CD4-positive, alpha-beta memory T cell (primary cell): ENCODE results near the gene ABI1. TPM values are rescaled to one million over a fixed set of nuclear protein-coding genes. Genes with fewer than 3 reads are reported as not detected.

Experiments used
- CTCF ChIA-PET: fragments of 350-600 bp; sonication (Branson Sonifier 250); formaldehyde crosslinking; loops from one replicate; lab custom pipeline; 2021; ENCODE audit warnings: inconsistent platforms; ENCODE audit not compliant: partially characterized antibody; lab: Charles Lee
- POLR2A ChIA-PET: fragments of 350-600 bp; sonication (Branson Sonifier 250); formaldehyde crosslinking; loops from one replicate; lab custom pipeline; 2021; ENCODE audit not compliant: partially characterized antibody; lab: Charles Lee
- DNase-seq, 5 donors: peaks; one replicate each; pipeline versions ENCODE4 v3.0.0 to v3.0.0-alpha.2; 2020 to 2022; ENCODE audit warnings: mixed read lengths in 1 of 5
- H3K27ac ChIP-seq: one replicate; pipeline ENCODE4 v1.7.0; 2013; ENCODE audit warnings: low read depth, low read length
- H3K27me3 ChIP-seq: 2 replicates; pipeline ENCODE4 v1.7.0; 2013; ENCODE audit warnings: mild to moderate bottlenecking, low read length, moderate library complexity; ENCODE audit not compliant: insufficient read depth
- H3K36me3 ChIP-seq: 2 replicates; pipeline ENCODE4 v1.7.0; 2013; ENCODE audit warnings: mild to moderate bottlenecking, low read length, moderate library complexity; ENCODE audit not compliant: insufficient read depth
- H3K4me1 ChIP-seq: 2 replicates; pipeline ENCODE4 v1.7.0; 2013; ENCODE audit warnings: mild to moderate bottlenecking, low read length, moderate library complexity; ENCODE audit not compliant: insufficient read depth
- H3K4me3 ChIP-seq, 2 donors: one replicate each; pipeline ENCODE4 v1.7.0; 2013; ENCODE audit warnings: low read length in 2 of 2, mild to moderate bottlenecking in 1 of 2
- H3K9me3 ChIP-seq, 2 donors: one replicate each; pipeline ENCODE4 v1.7.0; 2013; ENCODE audit warnings: low read length in 2 of 2, control low read depth in 1 of 2; ENCODE audit not compliant: control insufficient read depth in 1 of 2
- H3K27ac Mint-ChIP-seq, 7 donors: one replicate each; pipeline ENCODE4 v1.8.0; 2020 to 2021; ENCODE audit warnings: mixed read lengths in 7 of 7, mild to moderate bottlenecking in 6 of 7, inconsistent platforms in 3 of 7, moderate library complexity in 3 of 7
- H3K27me3 Mint-ChIP-seq, 2 donors: one replicate each; pipeline ENCODE4 v1.8.0; 2020 to 2021; ENCODE audit warnings: mixed read lengths in 2 of 2
- H3K36me3 Mint-ChIP-seq, 2 donors: one replicate each; pipeline ENCODE4 v1.8.0; 2020 to 2021; ENCODE audit warnings: mixed read lengths in 2 of 2, inconsistent platforms in 1 of 2, mild to moderate bottlenecking in 1 of 2
- H3K4me1 Mint-ChIP-seq, 4 donors: one replicate each; pipeline ENCODE4 v1.8.0; 2020 to 2021; ENCODE audit warnings: mixed read lengths in 4 of 4, mild to moderate bottlenecking in 1 of 4
- H3K4me3 Mint-ChIP-seq, 8 donors: one replicate each; pipeline ENCODE4 v1.8.0; 2020 to 2021; ENCODE audit warnings: mixed read lengths in 8 of 8, mild to moderate bottlenecking in 7 of 8, moderate library complexity in 6 of 8, inconsistent platforms in 3 of 8
- H3K9me3 Mint-ChIP-seq, 8 donors: one replicate each; pipeline ENCODE4 v1.8.0; 2020 to 2021; ENCODE audit warnings: mixed read lengths in 8 of 8, mild to moderate bottlenecking in 5 of 8, inconsistent platforms in 3 of 8, moderate library complexity in 1 of 8
- intact Hi-C: fragments of 100-400 bp; cut with micrococcal nuclease; formaldehyde crosslinking; loops from one replicate; pipeline ENCODE4 v1.15.1; 2023
- polyA plus RNA-seq, 2 donors: library from polyadenylated mRNA; unstranded; fragments of 300-500 nt; fragmentation: Illumina TruSeq; gene quantifications; one replicate each; pipeline ENCODE4 v1.2.3, GENCODE V29; 2021
- total RNA-seq, 2 experiments: library from RNA; stranded (reverse); gene quantifications; one replicate each; pipeline ENCODE4 v1.2.3, GENCODE V29; 2021

Gene ABI1
- total and polyA plus RNA-seq, 4 experiments from 2014 or later, result 62.2 to 87.6 (median 71.4) TPM

DNA sequence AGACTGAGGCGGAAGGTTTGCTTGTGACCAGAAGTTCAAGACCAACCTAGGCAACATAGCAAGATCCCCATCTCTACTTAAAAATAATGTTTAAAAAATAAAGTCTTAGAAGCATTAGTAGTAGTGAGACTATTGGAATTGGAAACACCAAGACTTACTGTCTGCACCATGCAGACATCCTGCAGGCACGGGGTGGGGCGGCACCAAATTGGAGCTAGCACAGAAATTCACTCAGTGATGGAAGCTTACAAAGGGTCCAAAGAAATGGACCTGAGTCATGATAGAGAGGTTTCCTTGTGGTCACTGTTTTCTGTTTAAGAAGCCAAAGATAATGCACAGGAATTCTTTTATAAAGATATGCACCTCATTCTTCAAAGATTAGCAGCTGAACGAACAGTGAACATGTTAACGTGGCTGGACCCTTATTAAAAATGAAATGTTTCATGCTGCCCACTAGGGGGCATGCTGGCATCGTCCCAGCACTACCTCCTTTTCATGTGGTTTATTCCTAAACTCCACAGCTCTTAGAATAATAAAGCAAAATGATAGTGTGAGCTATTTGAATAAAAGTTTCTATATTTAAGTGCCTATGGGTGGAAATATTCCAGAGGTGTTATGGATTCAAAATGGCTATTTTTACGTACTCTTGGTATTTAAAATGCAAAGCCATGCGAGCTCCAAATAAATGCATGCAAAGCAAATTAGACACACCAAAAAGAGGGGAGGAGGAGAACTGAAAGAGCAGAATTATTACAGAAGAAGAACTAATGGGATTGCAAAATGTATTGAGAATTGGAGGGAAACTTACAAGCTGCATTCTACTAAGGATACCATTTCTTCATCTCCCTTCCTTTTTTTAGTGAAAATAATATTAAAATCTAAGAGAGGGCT, 134.7 kb downstream of the ABI1 start:
- peaks cover 24 to 27% of the 10 kb centered on the region in 2 donors for H3K36me3 Mint-ChIP-seq
- Histone ChIP-seq H3K4me3 (no peak overlapping the region), H3K36me3 (peaks cover 3% of the 10 kb centered on the region), H3K27me3 (no peaks in the 10 kb centered on the region), H3K9me3 (no peaks in the 10 kb centered on the region), H3K4me1 (peaks cover 11% of the 10 kb centered on the region), H3K27ac (no peak overlapping the region)
- ChIA-PET POLR2A (interaction anchor here (0.9 to 2.1 kb wide), 8 partner anchors 9 to 391 kb away, joined by 3 to 13 read pairs (median 4); partner anchors contain the start of gene ABI1), CTCF (interaction anchor here (0.6 to 8.8 kb wide), 47 partner anchors 9 to 1821 kb away, joined by 3 to 249 read pairs (median 4); partner anchors contain the start of genes ABI1, MASTL, PDSS1 and RAB18)
- DNase-seq, result peak in 4 of 5 donors; percentile 48 to 53 (median 50)
- H3K9me3 Mint-ChIP-seq, result no peaks in the 10 kb centered on the region
- intact Hi-C loops, result loop anchor here (1.0 to 5.0 kb wide), 5 partner anchors 44 to 635 kb away; no protein-coding TSS in a partner anchor
- H3K4me1 Mint-ChIP-seq, result peaks cover 8 to 14% (median 11%) of the 10 kb centered on the region in 4 donors
- no peak overlapping the region for H3K4me3 Mint-ChIP-seq
- H3K27ac Mint-ChIP-seq, result peak overlapping the region in 2 of 7 donors; percentile 2 to 23
- H3K27me3 Mint-ChIP-seq, result no peaks in the 10 kb centered on the region

DNA sequence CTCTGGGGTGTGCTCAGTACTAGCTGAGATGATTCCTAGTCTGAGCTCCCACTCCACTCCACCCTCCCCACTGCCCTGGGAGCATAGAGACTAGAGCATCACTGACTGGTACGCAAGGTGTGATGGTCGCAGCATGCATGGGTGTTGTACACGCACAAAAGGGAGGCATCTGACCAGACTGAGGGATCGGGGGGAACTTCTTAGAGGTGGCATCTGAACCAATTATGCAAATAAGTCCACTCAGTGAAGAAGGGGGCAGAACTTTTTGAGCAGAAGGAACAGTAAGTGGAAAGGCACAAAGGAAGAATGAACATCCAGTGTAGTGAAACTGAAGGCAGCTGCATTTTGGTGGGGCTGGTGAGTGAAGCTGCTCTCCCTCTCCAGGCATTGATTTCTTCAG, 137.7 kb downstream of the ABI1 start:
- CTCF ChIA-PET, result interaction anchor here (1.0 to 8.8 kb wide), 2 partner anchors 58 to 159 kb away, joined by 3 to 249 read pairs; no protein-coding TSS in a partner anchor
- Mint-ChIP-seq H3K27me3 (no peaks in the 10 kb centered on the region), H3K4me1 (peaks cover 8 to 14% (median 11%) of the 10 kb centered on the region in 4 donors), H3K9me3 (no peaks in the 10 kb centered on the region), H3K27ac (peak overlapping the region in 4 of 7 donors; percentile 53 to 67 (median 64)), H3K4me3 (no peak overlapping the region), H3K36me3 (peaks cover 25 to 32% of the 10 kb centered on the region in 2 donors)
- Histone ChIP-seq H3K4me1 (peaks cover 16% of the 10 kb centered on the region), H3K27ac (no peak overlapping the region), H3K9me3 (no peaks in the 10 kb centered on the region), H3K36me3 (peaks cover 3% of the 10 kb centered on the region), H3K27me3 (no peaks in the 10 kb centered on the region), H3K4me3 (no peak overlapping the region)
- DNase-seq, result no peak
- POLR2A ChIA-PET, result interaction anchor here (3.7 kb wide), 1 partner anchor 26 kb away, joined by 13 read pairs; the partner anchor contains the start of gene PDSS1
- intact Hi-C loops, result no loop called here

DNA sequence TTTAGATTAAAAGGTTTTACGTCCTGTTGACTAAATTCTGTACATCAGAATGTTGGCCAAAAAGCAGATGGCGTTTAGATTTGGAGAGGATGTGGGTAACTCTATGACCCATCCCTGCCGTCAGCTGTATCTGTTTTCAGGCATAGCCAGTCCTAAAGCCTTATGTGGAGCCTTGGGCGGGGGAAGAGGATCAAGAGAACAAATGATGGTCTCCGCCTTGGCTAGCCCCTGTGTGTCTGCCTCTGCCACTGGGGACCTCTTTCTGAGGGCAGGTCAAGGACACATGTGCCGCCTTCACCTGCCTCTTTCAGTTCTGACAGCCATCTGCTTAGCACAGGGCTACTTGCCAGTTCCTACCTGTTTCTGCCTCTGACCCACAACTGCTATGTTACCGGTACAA, 139.2 kb downstream of the ABI1 start:
- Histone ChIP-seq H3K27me3 (no peaks in the 10 kb centered on the region), H3K36me3 (peaks cover 3% of the 10 kb centered on the region), H3K9me3 (no peaks in the 10 kb centered on the region), H3K4me3 (peak overlapping the region in 1 of 2 donors; percentile 7), H3K27ac (peak overlapping the region; percentile 28), H3K4me1 (peaks cover 16% of the 10 kb centered on the region)
- Mint-ChIP-seq H3K4me1 (peaks cover 8 to 14% (median 11%) of the 10 kb centered on the region in 4 donors), H3K36me3 (peaks cover 20 to 28% of the 10 kb centered on the region in 2 donors), H3K4me3 (peak overlapping the region in 7 of 8 donors; percentile 19 to 70 (median 53)), H3K27ac (peak overlapping the region; percentile 88 to 97 (median 94)), H3K27me3 (no peaks in the 10 kb centered on the region), H3K9me3 (no peaks in the 10 kb centered on the region)
- intact Hi-C loops, result no loop called here
- ChIA-PET CTCF (interaction anchor here (8.8 kb wide), 1 partner anchor 161 kb away, joined by 249 read pairs; no protein-coding TSS in a partner anchor), POLR2A (interaction anchor here (3.7 kb wide), 1 partner anchor 24 kb away, joined by 13 read pairs; the partner anchor contains the start of gene PDSS1)
- DNase-seq, result peak; percentile 64 to 82 (median 68)

DNA sequence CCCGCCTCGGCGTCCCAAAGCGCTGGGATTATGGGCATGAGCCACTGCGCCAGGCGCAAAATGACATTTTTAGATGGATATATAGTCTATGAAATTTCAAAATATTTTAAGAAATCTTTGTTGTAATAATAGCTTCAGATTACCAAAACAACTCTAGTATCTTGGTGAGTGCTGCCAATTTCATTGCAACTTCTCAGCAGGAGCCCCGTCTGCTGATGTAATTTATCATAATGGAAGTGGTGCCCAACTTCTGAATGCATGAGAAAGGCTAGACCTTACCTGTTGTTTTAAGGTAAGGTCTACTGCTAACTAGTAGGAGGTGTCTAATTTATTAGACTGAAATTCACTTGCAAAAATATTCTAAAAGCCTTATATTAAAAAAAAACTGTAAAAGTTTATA, 143.3 kb downstream of the ABI1 start:
- H3K9me3 ChIP-seq, result no peaks in the 10 kb centered on the region
- CTCF ChIA-PET, result interaction anchor here (0.7 to 5.2 kb wide), 2 partner anchors 10 to 13 kb away, joined by 3 to 26 read pairs; no protein-coding TSS in a partner anchor
- intact Hi-C loops, result no loop called here
- no peak overlapping the region for H3K27ac ChIP-seq
- DNase-seq, result no peak
- Mint-ChIP-seq H3K27ac (no peak overlapping the region), H3K4me1 (peaks cover 6 to 9% (median 8%) of the 10 kb centered on the region in 4 donors), H3K36me3 (peaks cover 16 to 29% of the 10 kb centered on the region in 2 donors), H3K4me3 (no peak overlapping the region), H3K27me3 (no peaks in the 10 kb centered on the region), H3K9me3 (no peaks in the 10 kb centered on the region)
- POLR2A ChIA-PET, result interaction anchor here (1.1 kb wide), 1 partner anchor 9 kb away, joined by 3 read pairs; no protein-coding TSS in a partner anchor
- peaks cover 16% of the 10 kb centered on the region for H3K4me1 ChIP-seq
- no peaks in the 10 kb centered on the region for H3K27me3 ChIP-seq
- H3K4me3 ChIP-seq, result no peak overlapping the region
- no peaks in the 10 kb centered on the region for H3K36me3 ChIP-seq

DNA sequence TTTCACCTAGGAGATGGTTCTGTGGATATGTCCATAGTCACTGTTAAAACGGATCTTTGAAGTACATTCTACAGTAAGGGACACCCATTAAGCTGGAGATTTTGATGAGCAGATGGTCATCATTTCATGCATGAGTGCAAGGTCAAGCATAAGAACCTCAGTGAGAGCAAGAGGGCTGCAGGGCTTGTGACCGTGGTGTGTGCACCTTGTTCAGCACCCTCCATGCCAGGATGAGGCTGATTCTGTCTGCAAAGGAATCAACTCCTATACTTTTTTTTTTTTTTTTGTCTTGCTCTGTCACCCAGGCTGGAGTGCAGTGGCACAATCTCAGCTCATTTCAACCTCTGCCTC, 145.6 kb downstream of the ABI1 start:
- Histone ChIP-seq H3K27ac (no peak overlapping the region), H3K4me3 (no peak overlapping the region), H3K36me3 (no peaks in the 10 kb centered on the region), H3K4me1 (no peaks in the 10 kb centered on the region), H3K27me3 (no peaks in the 10 kb centered on the region), H3K9me3 (no peaks in the 10 kb centered on the region)
- H3K36me3 Mint-ChIP-seq, result peaks cover 16 to 25% of the 10 kb centered on the region in 2 donors
- H3K4me1 Mint-ChIP-seq, result no peaks in the 10 kb centered on the region
- no peaks in the 10 kb centered on the region for H3K9me3 Mint-ChIP-seq
- DNase-seq, result no peak
- CTCF ChIA-PET, result interaction anchor here (1.3 to 5.2 kb wide), 3 partner anchors 12 to 380 kb away, joined by 3 to 26 read pairs (median 7); no protein-coding TSS in a partner anchor
- H3K4me3 Mint-ChIP-seq, result no peak overlapping the region
- POLR2A ChIA-PET, result no interaction called here
- no peaks in the 10 kb centered on the region for H3K27me3 Mint-ChIP-seq
- intact Hi-C loops, result no loop called here
- no peak overlapping the region for H3K27ac Mint-ChIP-seq

DNA sequence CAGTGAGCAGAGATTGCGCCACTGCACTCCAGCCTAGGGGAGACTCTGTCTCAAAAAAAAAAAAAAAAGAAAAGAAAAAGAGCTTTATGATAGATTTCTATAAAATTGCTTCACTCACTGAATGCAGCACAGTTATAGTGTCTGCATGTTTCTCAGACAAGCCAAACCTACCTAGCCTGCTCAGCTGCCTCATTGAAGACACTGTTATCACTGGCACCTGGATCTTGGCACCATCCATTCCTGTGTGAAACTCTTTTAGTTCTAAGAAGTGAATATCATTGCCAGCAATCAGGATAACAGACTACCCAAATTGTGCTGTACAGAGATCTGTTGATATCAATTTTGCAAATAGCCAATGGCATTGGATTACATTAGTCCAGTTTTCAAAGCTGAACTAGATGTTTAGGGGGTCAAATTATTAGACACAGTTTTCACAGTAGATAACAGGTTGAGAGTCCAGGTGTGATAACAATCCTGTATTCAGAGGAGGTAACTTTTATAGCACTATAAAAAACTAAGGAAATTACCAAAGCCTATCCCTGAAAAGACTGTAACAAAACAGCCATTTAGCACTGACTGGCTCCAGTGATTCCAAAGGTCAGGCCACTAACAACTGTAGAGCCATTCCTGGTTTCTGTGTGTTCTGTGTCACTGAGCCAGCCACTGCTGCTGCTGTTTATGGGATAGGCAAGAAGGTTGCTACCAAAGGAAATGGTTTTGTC, 146.2 kb downstream of the ABI1 start:
- ChIA-PET CTCF (interaction anchor here (1.3 to 5.2 kb wide), 3 partner anchors 13 to 380 kb away, joined by 3 to 26 read pairs (median 7); no protein-coding TSS in a partner anchor), POLR2A (no interaction called here)
- Mint-ChIP-seq H3K27me3 (no peaks in the 10 kb centered on the region), H3K4me1 (no peaks in the 10 kb centered on the region), H3K27ac (peak overlapping the region in 2 of 7 donors; percentile 16 to 36), H3K36me3 (peaks cover 15 to 26% of the 10 kb centered on the region in 2 donors), H3K9me3 (no peaks in the 10 kb centered on the region), H3K4me3 (no peak overlapping the region)
- Histone ChIP-seq H3K9me3 (no peaks in the 10 kb centered on the region), H3K27ac (no peak overlapping the region), H3K4me1 (no peaks in the 10 kb centered on the region), H3K4me3 (no peak overlapping the region), H3K27me3 (no peaks in the 10 kb centered on the region), H3K36me3 (no peaks in the 10 kb centered on the region)
- intact Hi-C loops, result no loop called here
- DNase-seq, result no peak
